Thoracic aorta (tissue), 2 donors: ENCODE results near the gene LZTS2. TPM values are rescaled to one million over a fixed set of nuclear protein-coding genes. Genes with fewer than 3 reads are reported as not detected.
A peak's percentile ranks its signal among the peaks of the same experiment; 100 is the strongest.

Experiments used
- ATAC-seq: fragments of 150-250 bp; one replicate; pipeline ENCODE4 v1.8.0; 2017; ENCODE audit warnings: low read depth; ENCODE audit not compliant: insufficient number of reproducible peaks, low FRiP score
- DNase-seq: peaks from one replicate; pipeline ENCODE4 v3.0.0-alpha.2; 2020; ENCODE audit warnings: low spot score
- H3K27ac ChIP-seq, 2 donors: fragments of 200-600 bp; sonication (generic); 1 replicate in 1 of 2; 2 replicates in 1 of 2; pipeline ENCODE4 v1.5.1; 2016; ENCODE audit warnings: mild to moderate bottlenecking in 2 of 2, moderate library complexity in 2 of 2
- H3K27me3 ChIP-seq: fragments of 200-600 bp; sonication (generic); replicated peaks from 2 replicates; pipeline ENCODE4 v1.6.0; 2016; ENCODE audit warnings: mild to moderate bottlenecking; ENCODE audit not compliant: insufficient read depth
- H3K36me3 ChIP-seq: fragments of 200-600 bp; sonication (generic); one replicate; pipeline ENCODE4 v1.5.1; 2016
- H3K4me1 ChIP-seq, 2 donors: fragments of 200-600 bp; sonication (generic); 1 replicate in 1 of 2; 2 replicates in 1 of 2; pipeline versions ENCODE4 v1.5.1 to v1.6.0; 2016; ENCODE audit warnings: low read depth in 2 of 2, mild to moderate bottlenecking in 1 of 2; ENCODE audit not compliant: control insufficient read depth in 1 of 2
- H3K4me3 ChIP-seq: fragments of 200-600 bp; sonication (generic); 2 replicates; pipeline ENCODE4 v1.5.1; 2016; ENCODE audit warnings: mild to moderate bottlenecking
- H3K9me3 ChIP-seq: fragments of 200-600 bp; sonication (generic); 2 replicates; pipeline ENCODE4 v1.5.1; 2016
- CTCF ChIP-seq: fragments of 200-600 bp; sonication (generic); IDR thresholded peaks from one replicate; pipeline ENCODE4 v1.5.1; 2019; ENCODE audit warnings: antibody characterized with exemption
- total RNA-seq, 2 donors: library from RNA; depleted of rRNA; stranded (reverse); fragments of >200 nt; gene quantifications; one replicate each; pipeline versions ENCODE4 v1.1.0 to v1.2.3, GENCODE V29; 2016

LZTS2 gene
- total RNA-seq, 2 donors from 2014 or later: 127 to 165 TPM

DNA sequence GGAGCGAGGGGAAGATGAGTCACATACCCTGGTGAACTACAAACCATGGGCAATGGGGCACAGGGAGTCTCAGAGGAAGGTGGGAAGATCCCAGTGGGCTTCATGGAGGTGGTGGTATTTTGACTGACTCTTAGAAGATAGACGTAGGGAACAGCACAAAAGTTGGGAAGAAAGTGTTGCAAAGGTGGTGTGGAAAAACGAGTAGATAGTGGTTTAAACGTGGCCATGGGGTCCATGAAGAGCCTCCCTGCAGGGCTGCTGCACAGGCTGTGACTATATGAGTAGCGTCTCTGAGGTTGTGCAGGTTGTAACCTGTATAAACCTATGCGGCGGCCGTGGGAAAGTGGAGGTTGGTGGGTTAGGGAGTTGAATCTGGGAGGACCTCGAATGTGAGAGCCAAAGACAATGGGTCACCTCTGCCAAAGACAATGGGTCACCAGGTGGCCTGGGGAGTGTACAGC, 13.8 kb downstream of the LZTS2 start:
- DNase-seq (no peak), ATAC-seq (no peak)
- Histone ChIP-seq H3K9me3 (no peaks in the 10 kb centered on the region), H3K4me3 (no peak overlapping the region), H3K36me3 (no peaks in the 10 kb centered on the region), H3K4me1 (peaks cover 0 to 22% of the 10 kb centered on the region in 2 donors), H3K27me3 (no peaks in the 10 kb centered on the region), H3K27ac (peak overlapping the region; percentile 0 to 14)
- no peak for TF ChIP-seq CTCF

DNA sequence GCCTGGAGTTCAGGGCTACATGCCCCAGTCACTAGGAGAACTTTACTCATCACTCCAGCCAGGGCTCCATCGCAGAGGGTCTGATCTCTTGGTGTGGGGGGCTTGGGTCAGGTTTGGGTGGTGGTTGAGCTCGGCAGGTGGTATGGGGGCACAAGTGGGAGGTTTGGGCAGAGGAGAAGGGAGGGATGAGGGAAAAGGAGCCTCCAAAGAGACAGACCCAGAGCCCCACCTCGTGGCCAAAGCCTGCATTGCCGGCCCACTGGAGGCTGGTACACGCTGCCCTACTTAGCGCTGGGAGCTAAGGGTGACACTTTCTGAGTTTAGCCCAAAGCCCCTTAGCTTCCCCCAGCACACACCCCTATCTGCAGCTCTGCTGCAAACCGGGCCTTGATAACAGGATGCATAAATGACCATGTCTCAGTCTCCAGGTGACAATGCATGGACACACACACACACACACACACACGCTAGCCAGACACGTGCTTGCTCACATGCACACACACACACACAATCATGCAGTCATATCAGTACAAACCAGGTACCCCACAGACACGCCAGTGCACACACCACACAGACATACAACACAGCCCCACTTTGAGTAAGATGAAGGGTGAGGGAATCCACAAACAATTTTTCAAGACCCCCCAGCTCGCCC, 14.7 kb downstream of the LZTS2 start:
- DNase-seq (peak; percentile 51), ATAC-seq (peak; percentile 34)
- TF ChIP-seq CTCF: peak; percentile 91

DNA sequence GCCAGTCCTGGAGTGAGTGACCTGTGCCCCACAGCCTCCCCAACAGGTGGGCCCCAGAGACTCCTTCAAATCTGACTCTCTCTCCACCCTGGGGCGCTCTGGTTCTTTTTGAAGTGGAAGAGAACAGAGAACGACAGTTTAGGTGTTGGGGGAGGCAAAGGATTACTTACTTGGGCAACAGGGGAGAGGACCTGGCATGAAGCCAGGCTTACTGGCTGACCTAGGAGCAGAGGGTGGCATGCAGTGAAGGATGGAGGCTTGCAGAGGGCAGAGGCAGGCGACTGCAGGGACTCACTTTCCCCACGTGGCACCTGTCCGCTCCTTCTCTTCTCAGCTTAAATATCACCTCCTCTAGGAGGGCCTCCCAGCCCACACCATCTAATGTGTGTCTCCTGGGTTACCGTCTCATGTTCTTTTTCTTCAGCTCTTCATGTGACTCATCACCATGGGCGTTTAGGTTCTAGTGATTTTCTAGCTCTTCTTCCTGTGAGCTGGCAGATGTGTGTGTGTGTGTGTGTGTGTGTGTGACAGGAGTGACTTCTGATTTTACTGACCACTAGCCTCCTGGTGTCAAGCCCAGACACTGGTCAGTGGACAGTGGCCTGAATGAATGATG, 15.5 kb downstream of the LZTS2 start:
- H3K27me3 ChIP-seq: no peaks in the 10 kb centered on the region
- peaks cover 0 to 19% of the 10 kb centered on the region in 2 donors for H3K4me1 ChIP-seq
- no peak overlapping the region for H3K27ac ChIP-seq
- ATAC-seq (no peak), DNase-seq (no peak)
- TF ChIP-seq CTCF: no peak
- no peaks in the 10 kb centered on the region for H3K36me3 ChIP-seq
- no peak overlapping the region for H3K4me3 ChIP-seq
- H3K9me3 ChIP-seq: no peaks in the 10 kb centered on the region

More for the DNA sequence above, 14.7 kb downstream of the LZTS2 start:
- no peaks in the 10 kb centered on the region for H3K27me3 ChIP-seq
- no peak overlapping the region for H3K4me3 ChIP-seq
- H3K4me1 ChIP-seq: peaks cover 0 to 19% of the 10 kb centered on the region in 2 donors
- no peaks in the 10 kb centered on the region for H3K36me3 ChIP-seq
- H3K9me3 ChIP-seq: no peaks in the 10 kb centered on the region
- H3K27ac ChIP-seq: no peak overlapping the region

DNA sequence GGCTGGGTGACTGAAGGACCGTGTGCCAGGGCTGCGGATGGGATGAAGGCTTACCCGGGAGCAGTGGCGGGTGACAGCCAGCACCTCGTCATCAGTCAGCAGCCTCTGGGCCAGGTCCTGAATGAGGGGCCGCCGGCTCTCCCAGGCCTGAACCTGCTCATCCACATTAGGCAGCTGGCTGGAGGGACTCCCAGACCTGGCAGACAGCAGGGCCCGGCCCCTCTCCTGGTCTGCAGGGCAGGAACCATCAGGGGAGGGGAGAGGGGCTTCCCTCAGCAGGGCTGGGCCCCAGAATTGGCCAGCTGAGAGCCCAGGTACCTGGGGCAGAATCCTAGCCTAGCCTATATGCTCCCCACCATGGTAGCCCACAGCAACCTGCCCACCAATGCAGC, 16.0 kb downstream of the LZTS2 start:
- Histone ChIP-seq H3K36me3 (no peaks in the 10 kb centered on the region), H3K9me3 (no peaks in the 10 kb centered on the region), H3K27ac (no peak overlapping the region), H3K4me3 (no peak overlapping the region), H3K4me1 (peaks cover 0 to 19% of the 10 kb centered on the region in 2 donors), H3K27me3 (no peaks in the 10 kb centered on the region)
- no peak for TF ChIP-seq CTCF
- ATAC-seq: no peak
- no peak for DNase-seq

- Histone ChIP-seq H3K4me1 (peaks cover 0 to 19% of the 10 kb centered on the region in 2 donors), H3K4me3 (no peak overlapping the region), H3K9me3 (no peaks in the 10 kb centered on the region), H3K27ac (no peak overlapping the region), H3K36me3 (no peaks in the 10 kb centered on the region), H3K27me3 (no peaks in the 10 kb centered on the region)
- TF ChIP-seq CTCF: no peak
- no peak for ATAC-seq
- DNase-seq: no peak
These were observed 17.2 kb downstream of the LZTS2 start for GRCh38 chr10:101016814-101017213.
